Measurements from ENCODE around the gene ADORA2B. TPM values are rescaled to one million over a fixed set of nuclear protein-coding genes. Genes with fewer than 3 reads are reported as not detected.

Gene ADORA2B
- polyA plus RNA-seq, 1 of the 3 experiments (the other 2 are of a cell fraction): 12.6 TPM

DNA sequence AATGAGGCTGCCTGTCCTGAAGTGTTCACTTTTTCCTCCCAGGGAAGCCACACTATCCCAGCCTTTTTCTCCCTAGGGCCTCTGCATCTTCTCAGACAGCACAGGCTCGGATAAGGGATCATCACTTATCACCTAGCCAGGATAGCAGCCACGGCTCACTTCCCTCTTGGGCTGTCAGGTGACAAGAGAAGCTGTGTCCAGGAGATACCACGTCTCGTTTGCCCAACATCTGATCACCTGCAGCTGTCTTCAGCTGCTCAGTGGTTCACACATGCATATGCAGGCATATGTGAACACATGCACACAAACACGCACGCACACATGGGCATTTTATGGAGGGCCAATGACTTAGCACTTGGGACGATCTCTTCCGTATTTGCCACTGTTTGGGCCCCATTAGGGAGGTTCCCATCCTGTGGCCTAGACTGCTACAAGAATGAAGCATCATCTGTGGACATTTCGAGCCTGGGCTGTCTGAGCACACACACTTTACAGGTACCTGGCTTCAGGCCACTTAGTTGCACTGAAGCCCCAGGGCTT lies 32.4 kb upstream of the ADORA2B start (continued):
- TF ChIP-seq EZH2phosphoT487 (IDR thresholded peaks at IDR 0.05; ENCODE audit: borderline replicate concordance, low read depth): no peak
- no peak for TF ChIP-seq CHD2 (IDR thresholded peaks at IDR 0.05; ENCODE audit: low read length, partially characterized antibody)
- no peak for TF ChIP-seq RXRA (IDR thresholded peaks at IDR 0.05; ENCODE audit: borderline replicate concordance, low read depth)
- TF ChIP-seq NFIC (IDR thresholded peaks at IDR 0.05; ENCODE audit: borderline replicate concordance): no peak
- no peak for TF ChIP-seq SMC3 (IDR thresholded peaks at IDR 0.05; ENCODE audit: low read depth, low read length)
- no peak for TF ChIP-seq RCOR1 (IDR thresholded peaks at IDR 0.05; ENCODE audit: low read length)
- TF ChIP-seq, protein P1, sequence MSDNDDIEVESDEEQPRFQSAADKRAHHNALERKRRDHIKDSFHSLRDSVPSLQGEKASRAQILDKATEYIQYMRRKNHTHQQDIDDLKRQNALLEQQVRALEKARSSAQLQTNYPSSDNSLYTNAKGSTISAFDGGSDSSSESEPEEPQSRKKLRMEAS (IDR thresholded peaks at IDR 0.05; ENCODE audit: low read depth): no peak
- no peak for TF ChIP-seq MEF2A (IDR thresholded peaks at IDR 0.05; ENCODE audit: borderline replicate concordance, low read depth)

DNA sequence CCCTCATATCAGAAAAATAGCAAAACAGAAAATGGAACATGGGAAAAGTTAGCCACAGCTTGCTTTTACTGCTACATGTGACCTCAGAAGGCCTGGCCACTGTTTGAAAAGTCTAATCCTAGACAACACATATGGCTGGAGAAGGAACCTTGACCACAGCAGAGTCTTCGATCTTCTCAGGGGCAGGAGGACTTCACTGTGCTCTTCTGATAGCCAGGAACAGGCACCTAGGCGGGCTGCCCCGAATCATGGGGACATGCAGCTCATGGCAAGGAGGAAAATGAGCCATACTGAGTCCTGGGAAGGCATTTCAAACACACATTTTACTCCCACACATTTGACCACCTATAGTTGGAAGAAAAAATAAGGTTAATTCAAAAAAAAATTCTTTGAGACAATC lies 31.1 kb upstream of the ADORA2B start:
- no peak overlapping the region for H2AFZ ChIP-seq (ENCODE audit: low read depth)
- DNase-seq: no peak
- H3K79me2 ChIP-seq (ENCODE audit: insufficient read depth): no peaks in the 10 kb centered on the region
- no peak overlapping the region for H3K4me2 ChIP-seq
- TF ChIP-seq, protein P2, sequence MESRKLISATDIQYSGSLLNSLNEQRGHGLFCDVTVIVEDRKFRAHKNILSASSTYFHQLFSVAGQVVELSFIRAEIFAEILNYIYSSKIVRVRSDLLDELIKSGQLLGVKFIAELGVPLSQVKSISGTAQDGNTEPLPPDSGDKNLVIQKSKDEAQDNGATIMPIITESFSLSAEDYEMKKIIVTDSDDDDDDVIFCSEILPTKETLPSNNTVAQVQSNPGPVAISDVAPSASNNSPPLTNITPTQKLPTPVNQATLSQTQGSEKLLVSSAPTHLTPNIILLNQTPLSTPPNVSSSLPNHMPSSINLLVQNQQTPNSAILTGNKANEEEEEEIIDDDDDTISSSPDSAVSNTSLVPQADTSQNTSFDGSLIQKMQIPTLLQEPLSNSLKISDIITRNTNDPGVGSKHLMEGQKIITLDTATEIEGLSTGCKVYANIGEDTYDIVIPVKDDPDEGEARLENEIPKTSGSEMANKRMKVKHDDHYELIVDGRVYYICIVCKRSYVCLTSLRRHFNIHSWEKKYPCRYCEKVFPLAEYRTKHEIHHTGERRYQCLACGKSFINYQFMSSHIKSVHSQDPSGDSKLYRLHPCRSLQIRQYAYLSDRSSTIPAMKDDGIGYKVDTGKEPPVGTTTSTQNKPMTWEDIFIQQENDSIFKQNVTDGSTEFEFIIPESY (IDR thresholded peaks at IDR 0.05; ENCODE audit: borderline replicate concordance, low read depth): no peak
- TF ChIP-seq NRF1 (IDR thresholded peaks at IDR 0.05; ENCODE audit: low read depth, low read length) (no peak), POLR2AphosphoS5 (IDR thresholded peaks at IDR 0.05; ENCODE audit: low read depth, low read length) (no peak), GATA2 (CRISPR knock-in tag; IDR thresholded peaks at IDR 0.05) (no peak), JUND (IDR thresholded peaks at IDR 0.05) (no peak), RXRA (IDR thresholded peaks at IDR 0.05; ENCODE audit: borderline replicate concordance, low read depth) (no peak), EZH2phosphoT487 (IDR thresholded peaks at IDR 0.05; ENCODE audit: borderline replicate concordance, low read depth) (no peak), ELF1 (IDR thresholded peaks at IDR 0.05) (no peak), YY1 (IDR thresholded peaks at IDR 0.05; ENCODE audit: low read depth) (no peak), MXI1 (IDR thresholded peaks at IDR 0.05; ENCODE audit: low read depth, low read length) (no peak), RCOR1 (IDR thresholded peaks at IDR 0.05; ENCODE audit: low read length) (no peak), GABPA (IDR thresholded peaks at IDR 0.05; ENCODE audit: low read depth) (no peak), TAF1 (IDR thresholded peaks at IDR 0.05; ENCODE audit: borderline replicate concordance, low read depth, low read length) (no peak), CHD2 (IDR thresholded peaks at IDR 0.05; ENCODE audit: low read length, partially characterized antibody) (no peak), FOSL2 (IDR thresholded peaks at IDR 0.05; ENCODE audit: borderline replicate concordance, low read depth) (no peak)
- TF ChIP-seq, protein P3, sequence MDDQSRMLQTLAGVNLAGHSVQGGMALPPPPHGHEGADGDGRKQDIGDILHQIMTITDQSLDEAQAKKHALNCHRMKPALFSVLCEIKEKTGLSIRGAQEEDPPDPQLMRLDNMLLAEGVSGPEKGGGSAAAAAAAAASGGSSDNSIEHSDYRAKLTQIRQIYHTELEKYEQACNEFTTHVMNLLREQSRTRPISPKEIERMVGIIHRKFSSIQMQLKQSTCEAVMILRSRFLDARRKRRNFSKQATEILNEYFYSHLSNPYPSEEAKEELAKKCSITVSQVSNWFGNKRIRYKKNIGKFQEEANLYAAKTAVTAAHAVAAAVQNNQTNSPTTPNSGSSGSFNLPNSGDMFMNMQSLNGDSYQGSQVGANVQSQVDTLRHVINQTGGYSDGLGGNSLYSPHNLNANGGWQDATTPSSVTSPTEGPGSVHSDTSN (IDR thresholded peaks at IDR 0.05): no peak
- H3K27ac ChIP-seq (ENCODE audit: low read depth in 2 of 2, low read length in 1 of 2): no peak overlapping the region
- no peak overlapping the region for H3K4me3 ChIP-seq (ENCODE audit: low read depth in 2 of 2, low read length in 1 of 2)
- ChIA-PET POLR2A (no interaction called here), CTCF (interaction anchor here (0.8 to 1.2 kb wide), 2 partner anchors 30 to 32 kb away, joined by 3 to 4 read pairs; partner anchors contain the start of gene ADORA2B)
- no peaks in the 10 kb centered on the region for H3K27me3 ChIP-seq (ENCODE audit: insufficient read depth)
- H3K4me1 ChIP-seq (ENCODE audit: control insufficient read depth in 1 of 2, insufficient read depth in 2 of 2, low read depth in 1 of 2, low read length in 1 of 2): peaks cover 0 to 14% of the 10 kb centered on the region in 2 experiments; a peak in 1 of 4 replicates
- H3K9ac ChIP-seq: no peak overlapping the region
- WGBS (ENCODE audit: low lambda C conversion rate): 61% methylated on average over 3 of the region's 3 CpGs
- H3K36me3 ChIP-seq (replicated peaks in 1 of 2; ENCODE audit: control insufficient read depth in 1 of 2, insufficient read depth in 2 of 2, low read length in 1 of 2): no peaks in the 10 kb centered on the region
- H3F3A ChIP-seq (replicated peaks; ENCODE audit: insufficient read depth): no peaks in the 10 kb centered on the region
- no peaks in the 10 kb centered on the region for H4K20me1 ChIP-seq (ENCODE audit: insufficient read depth)
- H3K9me3 ChIP-seq: no peaks in the 10 kb centered on the region
- H3K9me2 ChIP-seq: no peaks in the 10 kb centered on the region
